ENCODE data around the gene HTR5A.
"Not testable (repeated sequence)": the region's sequence is repeated elsewhere in the genome, so short reads cannot be mapped to it uniquely, and the experiment has no call there.

The HTR5A gene

DNA sequence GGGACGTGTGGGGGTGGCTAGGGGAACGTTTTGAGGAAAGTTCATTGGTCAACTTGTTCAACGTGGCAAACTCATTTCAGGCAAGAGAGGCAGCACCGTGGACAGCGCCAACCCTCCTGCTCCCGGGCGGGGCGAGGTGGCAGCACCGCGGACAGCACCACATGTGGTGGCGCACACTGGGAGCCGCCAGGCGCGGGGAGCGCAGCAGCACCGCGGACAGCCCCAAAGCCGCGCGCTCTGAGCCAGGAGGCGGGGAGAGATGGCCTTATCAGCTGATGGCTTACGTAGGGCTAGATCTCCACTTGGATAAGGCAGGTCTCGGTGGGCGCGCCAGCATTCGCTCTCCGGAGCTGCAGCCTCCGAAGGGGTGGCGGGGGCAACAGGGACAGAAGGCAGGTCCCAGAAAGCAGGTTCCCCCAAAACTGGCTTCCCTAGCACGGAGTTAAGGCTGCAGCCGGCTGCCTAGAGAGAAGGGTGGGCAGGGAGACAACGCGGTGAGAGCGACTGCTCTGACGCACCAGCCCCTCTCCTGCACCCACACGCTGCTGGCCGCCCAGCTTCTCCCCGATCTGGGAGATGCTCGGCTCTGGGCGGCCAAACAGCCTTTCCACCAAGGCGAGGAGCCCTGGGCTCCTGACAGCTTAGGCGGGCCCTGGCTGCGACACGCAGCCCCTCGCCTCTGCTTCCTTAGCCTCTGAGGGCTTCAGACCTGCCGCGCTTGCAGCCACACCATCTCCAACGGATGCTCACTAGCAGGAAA is at the start of gene HTR5A:
HTR5A (plus strand) TSS at position 333 of the 760 bp plus-strand sequence. CDS start 576 bp downstream, outside the sequence.
- peak; percentile 59 for DNase-seq (ENCODE audit: low read depth, low spot score)

- DNase-seq (ENCODE audit: low read depth, low spot score) = no peak
These were observed 49.1 kb upstream of the HTR5A start for GRCh38 chr7:155020996-155021395.

DNA sequence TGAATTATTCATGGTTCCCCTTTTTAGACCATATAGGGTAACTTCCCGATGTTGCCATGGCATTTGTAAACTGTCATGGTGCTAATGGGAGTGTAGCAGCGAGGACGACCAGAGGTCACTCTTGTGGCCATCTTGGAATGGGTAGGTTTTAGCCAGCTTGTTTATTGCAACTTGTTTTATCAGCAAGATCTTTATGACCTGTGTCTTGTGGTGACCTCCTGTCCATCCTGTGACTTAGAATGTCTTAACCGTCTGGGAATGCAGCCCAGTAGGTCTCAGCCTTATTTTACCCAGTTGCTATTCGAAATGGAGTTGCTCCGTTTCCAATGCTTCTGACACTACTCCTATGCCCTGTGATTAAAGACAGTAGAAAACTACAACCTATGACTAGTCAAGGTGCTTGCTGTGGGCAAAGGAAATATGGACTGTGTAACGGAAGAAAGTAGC is 48.4 kb upstream of the HTR5A start:
- no peak for DNase-seq (ENCODE audit: low read depth, low spot score)

- DNase-seq (ENCODE audit: low read depth, low spot score) = no peak
These were observed 42.2 kb upstream of the HTR5A start for GRCh38 chr7:155027879-155028278.

- DNase-seq (ENCODE audit: low read depth, low spot score) = no peak
These were observed 37.1 kb upstream of the HTR5A start for GRCh38 chr7:155032978-155033377.

DNA sequence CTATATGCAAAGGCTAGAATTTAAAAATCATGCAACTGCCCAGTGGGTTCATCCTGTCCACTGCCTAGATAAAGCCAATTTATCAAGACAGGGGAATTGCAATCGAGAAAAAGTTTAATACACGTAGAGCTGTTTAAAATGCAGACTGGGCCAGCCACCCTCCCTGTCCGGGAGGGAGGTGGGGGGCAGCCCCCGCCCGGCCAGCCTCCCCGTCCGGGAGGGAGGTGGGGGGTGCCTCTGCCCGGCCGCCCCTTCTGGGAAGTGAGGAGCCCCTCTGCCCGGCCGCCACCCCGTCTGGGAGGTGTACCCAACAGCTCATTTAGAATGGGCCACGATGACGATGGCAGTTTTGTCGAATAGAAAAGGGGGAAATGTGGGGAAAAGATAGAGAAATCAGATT is 35.6 kb upstream of the HTR5A start:
- not testable (repeated sequence) for DNase-seq (ENCODE audit: low read depth, low spot score)

GRCh38 chr7:155038335-155038734 is 31.8 kb upstream of the HTR5A start:
- DNase-seq (ENCODE audit: low read depth, low spot score) = no peak

DNA sequence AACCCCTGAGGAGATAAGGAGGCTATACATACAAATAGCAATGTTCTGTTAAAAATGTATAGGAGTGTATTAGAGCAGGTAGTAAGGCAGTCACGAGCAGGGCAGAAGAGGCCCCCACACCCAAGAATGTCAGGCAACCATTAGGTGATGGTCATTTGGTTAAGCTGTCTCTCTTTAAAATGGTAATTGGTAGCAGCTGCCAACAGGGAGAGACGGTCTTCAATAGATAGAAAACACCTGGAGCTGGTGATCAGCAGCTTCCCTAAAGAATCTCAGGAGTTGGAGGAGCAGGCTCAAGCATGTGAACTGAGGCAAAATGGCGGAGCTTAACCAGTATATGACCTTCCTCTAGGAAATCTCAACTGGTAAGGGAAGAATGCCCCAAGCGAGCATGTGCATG is 26.4 kb upstream of the HTR5A start:
- DNase-seq (ENCODE audit: low read depth, low spot score) = no peak

DNA sequence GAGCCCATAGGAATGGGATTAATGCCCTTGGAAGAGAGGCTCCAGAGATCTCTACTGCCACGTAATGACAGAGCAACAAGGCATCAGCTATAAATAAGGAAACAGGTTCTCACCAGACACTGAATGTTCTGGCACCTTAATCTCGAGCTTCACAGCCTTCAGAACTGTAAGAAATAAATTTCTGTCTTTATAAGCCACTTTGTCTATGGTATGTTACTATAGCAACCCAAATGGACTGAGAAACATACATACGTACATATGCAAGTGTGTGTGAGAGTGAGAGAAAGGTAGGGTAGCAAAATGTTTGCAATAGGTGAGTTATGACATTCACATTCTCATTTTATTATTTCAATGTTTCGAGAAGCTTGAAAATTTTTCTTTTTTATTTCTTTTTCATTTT is 22.1 kb upstream of the HTR5A start:
- DNase-seq (ENCODE audit: low read depth, low spot score) = no peak

DNA sequence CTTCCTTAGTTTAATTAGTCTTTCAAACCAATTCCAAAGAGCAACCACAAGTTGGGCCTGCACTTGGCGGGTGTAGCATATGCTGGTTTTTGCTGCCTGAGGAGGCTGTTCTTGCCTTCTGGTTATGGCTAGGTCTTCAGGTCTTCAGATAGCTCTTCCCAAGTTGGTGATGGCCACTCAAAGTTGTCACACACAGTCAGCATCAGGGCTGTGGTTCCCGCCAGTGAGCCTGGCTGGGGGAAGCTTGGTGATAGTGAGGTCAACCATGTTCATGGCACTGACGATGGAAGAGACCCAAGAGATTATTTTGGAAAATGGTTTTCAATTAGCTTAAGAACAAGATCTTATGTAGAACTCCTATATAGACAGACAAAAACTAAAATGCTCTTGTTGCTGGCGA is 18.8 kb upstream of the HTR5A start:
- DNase-seq (ENCODE audit: low read depth, low spot score) = no peak

- no peak for DNase-seq (ENCODE audit: low read depth, low spot score)
These were observed 17.1 kb upstream of the HTR5A start for GRCh38 chr7:155053002-155053401.

GRCh38 chr7:155054761-155055160 is 15.4 kb upstream of the HTR5A start:
- DNase-seq (ENCODE audit: low read depth, low spot score) = no peak

DNA sequence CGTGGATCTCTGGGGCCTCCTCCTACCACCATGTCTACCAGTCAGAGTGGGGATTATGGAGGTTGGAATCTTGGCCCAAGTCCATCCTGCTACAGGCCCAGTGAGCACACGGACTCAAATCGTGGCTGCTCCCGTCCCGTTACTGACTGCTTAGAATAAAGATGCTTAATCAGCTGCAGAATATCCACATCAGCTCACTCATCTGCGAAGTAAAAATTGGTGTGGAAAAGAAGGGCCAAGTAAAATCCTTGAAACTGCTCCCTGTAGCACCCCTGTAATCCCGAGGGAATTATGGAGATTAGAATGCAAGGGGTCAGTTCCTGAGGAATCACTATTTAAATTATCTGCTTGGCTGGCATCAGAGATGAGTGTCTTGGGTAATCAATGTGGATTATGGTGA is 13.0 kb upstream of the HTR5A start:
- no peak for DNase-seq (ENCODE audit: low read depth, low spot score)

DNA sequence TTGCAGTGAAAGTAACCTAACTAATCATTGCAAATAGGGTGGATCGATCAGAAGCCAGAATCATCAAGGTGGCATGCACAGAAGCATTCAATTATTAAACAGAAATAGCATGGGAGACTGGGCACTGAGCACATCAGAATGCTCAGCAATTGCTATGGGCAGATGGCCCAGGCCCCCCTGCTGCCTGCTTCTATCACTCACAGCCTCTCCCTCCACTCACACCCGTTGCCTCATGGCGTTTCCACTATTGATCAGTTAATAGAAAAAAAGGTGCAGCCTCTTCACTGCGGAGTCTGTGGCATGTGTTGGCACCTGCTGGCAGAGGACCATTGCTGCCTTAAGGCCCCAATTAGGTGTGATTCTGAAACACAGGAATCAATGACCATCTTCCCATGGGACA is 11.2 kb upstream of the HTR5A start:
- DNase-seq (ENCODE audit: low read depth, low spot score) = no peak

- DNase-seq (ENCODE audit: low read depth, low spot score) = no peak
These were observed 10.4 kb upstream of the HTR5A start for GRCh38 chr7:155059703-155060102.

- DNase-seq (ENCODE audit: low read depth, low spot score) = no peak
These were observed 7.7 kb upstream of the HTR5A start for GRCh38 chr7:155062411-155062810.

DNA sequence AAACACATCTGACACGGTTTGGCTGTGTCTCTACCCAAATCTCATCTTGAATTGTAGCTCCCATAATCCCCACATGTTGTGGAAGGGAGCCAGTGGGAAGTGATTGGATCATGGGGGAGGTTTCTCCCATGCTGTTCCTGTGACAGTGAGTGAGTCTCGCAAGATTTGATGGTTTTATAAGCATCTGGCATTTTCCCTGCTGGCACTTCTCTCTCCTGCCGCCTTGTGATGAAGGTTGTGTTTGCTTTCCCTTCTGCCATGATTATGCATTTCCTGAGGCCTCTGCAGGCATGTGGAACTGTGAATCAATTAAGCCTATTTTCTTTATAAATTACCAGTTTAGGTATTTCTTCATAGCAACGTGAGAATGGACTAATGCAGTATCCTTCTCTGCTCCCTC is 5.9 kb upstream of the HTR5A start:
- no peak for DNase-seq (ENCODE audit: low read depth, low spot score)

- no peak for DNase-seq (ENCODE audit: low read depth, low spot score)
These were observed 3.6 kb upstream of the HTR5A start for GRCh38 chr7:155066417-155066950.

DNA sequence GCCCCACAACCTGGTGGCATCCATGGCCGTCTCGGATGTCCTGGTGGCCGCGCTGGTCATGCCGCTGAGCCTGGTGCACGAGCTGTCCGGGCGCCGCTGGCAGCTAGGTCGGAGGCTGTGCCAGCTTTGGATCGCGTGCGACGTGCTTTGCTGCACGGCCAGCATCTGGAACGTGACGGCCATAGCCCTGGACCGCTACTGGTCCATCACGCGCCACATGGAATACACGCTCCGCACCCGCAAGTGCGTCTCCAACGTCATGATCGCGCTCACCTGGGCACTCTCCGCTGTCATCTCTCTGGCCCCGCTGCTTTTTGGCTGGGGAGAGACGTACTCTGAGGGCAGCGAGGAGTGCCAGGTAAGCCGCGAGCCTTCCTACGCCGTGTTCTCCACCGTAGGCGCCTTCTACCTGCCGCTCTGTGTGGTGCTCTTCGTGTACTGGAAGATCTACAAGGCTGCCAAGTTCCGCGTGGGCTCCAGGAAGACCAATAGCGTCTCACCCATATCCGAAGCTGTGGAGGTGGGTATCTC is 1.1 kb downstream of the HTR5A start:
- no peak for DNase-seq (ENCODE audit: low read depth, low spot score)

- DNase-seq (ENCODE audit: low read depth, low spot score) = no peak
These were observed 1.9 kb downstream of the HTR5A start for GRCh38 chr7:155071916-155072571.

DNA sequence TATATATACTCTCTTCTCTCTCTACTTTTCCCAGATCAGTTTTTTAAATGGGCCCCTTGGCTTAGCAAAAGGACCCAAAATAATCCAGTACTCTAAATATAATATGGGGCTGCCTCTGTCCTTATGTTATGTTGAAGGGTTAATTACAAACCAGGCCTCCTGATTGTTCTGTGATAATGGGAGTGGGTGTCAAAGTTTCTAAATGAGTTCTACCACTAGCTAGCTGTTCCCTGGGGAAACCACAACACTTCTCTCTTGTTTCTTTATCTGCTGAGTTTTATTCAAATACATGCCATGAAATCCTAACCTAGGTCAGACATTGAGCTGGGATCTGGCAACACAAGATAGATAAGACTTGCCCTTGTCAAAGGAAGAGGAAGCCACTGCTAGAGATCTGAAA is 3.8 kb downstream of the HTR5A start:
- DNase-seq (ENCODE audit: low read depth, low spot score) = no peak

GRCh38 chr7:155084021-155084420 is 13.9 kb downstream of the HTR5A start:
- no peak for DNase-seq (ENCODE audit: low read depth, low spot score)

- DNase-seq (ENCODE audit: low read depth, low spot score) = no peak
These were observed 14.8 kb downstream of the HTR5A start for GRCh38 chr7:155084969-155085368.

Data from smooth muscle cell of the brain vasculature (primary cell).